SJSA1 (cell line): ENCODE results near the gene GMPS. TPM values are rescaled to one million over a fixed set of nuclear protein-coding genes. Genes with fewer than 3 reads are reported as not detected.

Experiments used
- DNase-seq, 2 experiments: peaks; one replicate each; pipeline ENCODE4 v3.0.0-alpha.2; 2015 to 2020; ENCODE audit warnings: low spot score in 2 of 2, low read depth in 1 of 2
- H3K27ac ChIP-seq: fragments of 250-450 bp; sonication (Bioruptor Pico); 2 replicates; pipeline ENCODE4 v1.5.1; 2020; ENCODE audit warnings: mild to moderate bottlenecking, moderate library complexity
- H3K27me3 ChIP-seq: fragments of 250-450 bp; sonication (Bioruptor Pico); replicated peaks from 2 replicates; pipeline ENCODE4 v1.5.1; 2020; ENCODE audit warnings: mild to moderate bottlenecking, moderate library complexity
- H3K36me3 ChIP-seq: fragments of 250-450 bp; sonication (Bioruptor Pico); 2 replicates; pipeline ENCODE4 v1.5.1; 2020; ENCODE audit warnings: mild to moderate bottlenecking
- H3K4me1 ChIP-seq: fragments of 250-450 bp; sonication (Bioruptor Pico); replicated peaks from 2 replicates; pipeline ENCODE4 v1.6.1; 2021; ENCODE audit warnings: mild to moderate bottlenecking
- H3K4me3 ChIP-seq: fragments of 250-450 bp; sonication (Bioruptor Pico); 2 replicates; pipeline ENCODE4 v1.5.1; 2020; ENCODE audit warnings: mild to moderate bottlenecking
- H3K9me3 ChIP-seq: fragments of 250-450 bp; sonication (Bioruptor Pico); replicated peaks from 2 replicates; pipeline ENCODE4 v1.5.1; 2020; ENCODE audit warnings: mild to moderate bottlenecking
- total RNA-seq: library from RNA; depleted of rRNA; stranded (reverse); fragments of >200 nt; shearing (Covaris generic); gene quantifications from 2 replicates; pipeline ENCODE4 v1.2.3, GENCODE V29; 2014; rRNA removed

GMPS gene
- total RNA-seq, 1 experiment from 2014 or later, result 79.4 TPM

DNA sequence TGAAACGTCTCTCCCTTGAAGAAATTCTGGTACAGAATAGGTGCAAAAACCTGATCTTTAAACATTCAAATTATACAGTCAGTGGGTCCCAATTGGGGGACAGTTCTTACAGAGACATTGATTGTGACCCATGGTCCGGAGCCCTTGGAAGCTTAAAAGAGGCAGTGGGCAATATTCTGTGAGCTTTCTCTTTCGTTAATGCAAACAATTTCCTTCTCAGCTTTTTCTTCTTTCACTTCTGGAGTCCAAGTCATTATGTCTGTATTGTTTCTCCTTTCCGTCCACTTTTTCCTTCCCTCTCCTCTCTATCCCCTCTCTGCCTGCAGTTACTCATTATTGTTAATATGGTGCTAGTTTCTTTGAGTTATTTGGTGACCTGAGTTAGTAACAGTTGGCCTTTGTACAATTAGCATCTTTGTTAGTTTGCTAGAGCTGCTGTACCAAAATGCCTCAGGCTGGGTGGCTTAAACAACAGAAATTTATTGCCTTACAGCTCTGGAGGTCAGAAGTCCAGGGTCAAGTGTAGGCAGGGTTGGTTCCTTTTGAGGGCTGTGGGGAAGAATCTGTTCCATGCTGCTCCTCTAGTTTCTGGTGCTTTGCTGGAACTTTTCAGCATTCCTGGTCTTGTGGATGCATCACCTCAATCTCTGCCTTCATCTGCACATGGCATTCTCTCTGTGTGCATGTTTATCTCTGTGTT is 102.6 kb downstream of the GMPS start:
- no peak for DNase-seq
- no peaks in the 10 kb centered on the region for H3K4me1 ChIP-seq
- H3K4me3 ChIP-seq, result no peak overlapping the region
- no peaks in the 10 kb centered on the region for H3K9me3 ChIP-seq
- H3K27me3 ChIP-seq, result no peaks in the 10 kb centered on the region
- no peaks in the 10 kb centered on the region for H3K36me3 ChIP-seq
- no peak overlapping the region for H3K27ac ChIP-seq

DNA sequence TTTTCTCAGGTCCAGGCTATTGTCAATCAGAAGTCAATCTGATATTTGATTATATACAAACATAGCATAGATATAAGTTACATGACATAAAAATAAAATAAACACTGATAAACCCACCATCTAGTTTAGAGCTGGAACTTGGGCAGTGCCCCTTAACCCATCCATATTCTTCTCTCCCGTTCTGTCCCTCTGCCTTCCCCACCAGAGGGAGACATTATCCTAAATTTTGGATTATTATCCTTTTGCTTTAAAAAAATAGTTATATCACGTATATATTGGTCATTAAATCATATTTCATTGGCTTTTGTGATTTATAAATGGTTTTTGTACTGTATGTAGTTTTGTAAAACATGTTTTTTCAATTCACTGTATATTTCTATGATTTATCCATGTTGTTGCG is 107.9 kb downstream of the GMPS start:
- H3K27me3 ChIP-seq, result no peaks in the 10 kb centered on the region
- no peaks in the 10 kb centered on the region for H3K9me3 ChIP-seq
- H3K4me1 ChIP-seq, result no peaks in the 10 kb centered on the region
- H3K36me3 ChIP-seq, result no peaks in the 10 kb centered on the region
- DNase-seq, result no peak
- no peak overlapping the region for H3K4me3 ChIP-seq
- H3K27ac ChIP-seq, result no peak overlapping the region

DNA sequence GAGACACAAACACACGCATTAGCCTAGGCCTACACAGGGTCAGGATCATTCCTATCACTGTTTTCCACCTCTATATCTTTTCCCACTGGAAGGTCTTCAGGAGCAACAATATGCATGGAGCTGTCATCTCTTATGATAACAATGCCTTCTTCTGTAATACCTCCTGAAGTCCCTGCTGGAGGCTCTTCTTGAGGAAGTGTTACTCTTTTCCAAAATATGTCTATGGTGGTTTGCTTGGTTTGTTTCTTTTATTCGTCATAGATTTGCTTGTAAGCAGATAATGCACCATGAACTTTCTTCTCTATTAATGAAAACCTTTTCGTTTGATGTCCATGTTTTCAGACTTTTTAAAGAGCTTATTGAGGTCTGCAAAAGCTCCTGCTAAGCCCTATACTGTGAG is 109.3 kb downstream of the GMPS start:
- Histone ChIP-seq H3K36me3 (no peaks in the 10 kb centered on the region), H3K27me3 (no peaks in the 10 kb centered on the region)

DNA sequence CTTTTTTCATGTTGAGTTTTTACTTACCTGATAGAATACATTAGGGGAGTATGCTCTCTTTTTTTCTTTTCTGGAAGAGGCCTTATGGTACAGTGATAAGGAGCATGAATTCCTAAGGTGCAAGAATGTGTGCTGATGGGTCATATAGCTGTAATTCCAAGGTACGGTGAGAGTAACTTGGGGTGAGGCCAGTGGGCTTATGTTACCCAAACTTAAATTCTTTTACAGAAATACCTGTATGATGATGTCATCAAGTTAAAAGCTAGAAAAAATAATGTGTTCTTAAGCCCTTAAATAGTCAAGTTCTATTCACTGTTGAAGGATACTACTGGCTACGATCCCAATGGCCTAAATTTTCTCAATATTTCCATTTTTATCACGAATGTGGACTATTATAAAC is 111.2 kb downstream of the GMPS start:
- Histone ChIP-seq H3K36me3 (no peaks in the 10 kb centered on the region), H3K4me1 (no peaks in the 10 kb centered on the region), H3K27ac (no peak overlapping the region), H3K27me3 (no peaks in the 10 kb centered on the region), H3K9me3 (no peaks in the 10 kb centered on the region), H3K4me3 (no peak overlapping the region)
- no peak for DNase-seq

More for the DNA sequence above, 109.3 kb downstream of the GMPS start:
- H3K4me1 ChIP-seq, result no peaks in the 10 kb centered on the region
- no peak overlapping the region for H3K4me3 ChIP-seq
- no peak overlapping the region for H3K27ac ChIP-seq
- no peaks in the 10 kb centered on the region for H3K9me3 ChIP-seq
- DNase-seq, result no peak

DNA sequence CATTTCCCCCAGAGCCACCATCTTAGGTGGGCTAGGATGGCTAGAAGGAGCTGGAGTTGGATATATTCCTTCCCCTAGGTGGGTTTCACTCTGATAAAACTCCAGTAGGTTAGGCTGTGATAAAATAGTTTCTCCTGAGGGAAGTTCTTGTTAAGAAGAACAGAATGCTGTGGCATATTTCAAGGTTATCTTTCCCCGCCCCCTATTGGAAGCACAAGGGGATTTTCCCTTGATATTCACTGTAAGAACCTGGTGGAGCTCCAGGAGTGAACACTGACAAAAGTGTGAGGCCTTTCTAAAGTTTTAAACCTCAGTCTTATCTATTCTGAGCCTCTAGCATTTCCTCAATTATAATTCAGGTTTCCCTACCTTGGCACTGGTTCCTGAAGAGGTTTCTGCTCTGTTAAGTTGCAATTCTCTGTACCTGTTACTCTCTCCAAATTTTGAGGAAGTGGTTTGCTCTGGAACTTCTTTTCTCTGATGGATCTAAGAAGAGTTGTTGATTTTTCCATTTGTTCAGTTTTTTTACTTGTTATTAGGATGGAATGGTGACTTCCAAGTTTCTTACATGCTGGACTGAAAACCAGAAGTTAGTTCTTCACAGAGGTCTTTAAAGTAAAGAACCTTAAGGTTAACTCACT is 113.5 kb downstream of the GMPS start:
- no peaks in the 10 kb centered on the region for H3K9me3 ChIP-seq
- no peak overlapping the region for H3K27ac ChIP-seq
- H3K36me3 ChIP-seq, result no peaks in the 10 kb centered on the region
- no peak overlapping the region for H3K4me3 ChIP-seq
- DNase-seq, result no peak
- no peaks in the 10 kb centered on the region for H3K4me1 ChIP-seq
- H3K27me3 ChIP-seq, result no peaks in the 10 kb centered on the region

DNA sequence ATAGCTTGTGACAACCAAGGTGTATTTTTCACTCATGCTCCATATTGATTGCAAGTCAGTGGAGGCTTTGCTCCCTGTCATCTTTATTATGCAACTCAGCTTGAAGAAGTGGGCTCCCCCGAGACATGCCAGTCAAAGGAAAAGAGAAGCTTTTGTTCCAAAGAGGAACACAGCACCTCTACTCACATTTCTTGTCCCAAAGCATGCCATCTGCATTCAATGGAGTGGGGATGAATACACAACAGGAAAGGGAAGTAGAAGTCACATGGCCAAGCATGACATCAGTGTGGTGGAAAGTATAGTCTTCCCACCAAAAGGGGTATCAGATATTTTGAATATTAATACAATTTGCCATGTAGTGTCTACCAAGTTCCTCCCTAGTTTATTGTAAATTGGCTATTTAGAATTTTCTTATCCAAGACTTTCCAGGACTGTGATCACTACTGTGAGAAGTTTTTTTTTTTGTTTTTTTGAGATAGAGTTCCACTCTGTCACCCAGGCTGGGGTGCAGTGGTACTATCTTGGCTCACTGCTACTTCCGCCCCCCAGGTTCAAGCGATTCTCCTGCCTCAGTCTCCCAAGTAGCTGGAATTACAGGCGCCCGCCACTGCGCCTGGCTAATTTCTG is 114.5 kb downstream of the GMPS start:
- Histone ChIP-seq H3K9me3 (no peaks in the 10 kb centered on the region), H3K36me3 (no peaks in the 10 kb centered on the region), H3K27me3 (no peaks in the 10 kb centered on the region), H3K4me1 (no peaks in the 10 kb centered on the region), H3K4me3 (no peak overlapping the region), H3K27ac (no peak overlapping the region)
- DNase-seq, result no peak

DNA sequence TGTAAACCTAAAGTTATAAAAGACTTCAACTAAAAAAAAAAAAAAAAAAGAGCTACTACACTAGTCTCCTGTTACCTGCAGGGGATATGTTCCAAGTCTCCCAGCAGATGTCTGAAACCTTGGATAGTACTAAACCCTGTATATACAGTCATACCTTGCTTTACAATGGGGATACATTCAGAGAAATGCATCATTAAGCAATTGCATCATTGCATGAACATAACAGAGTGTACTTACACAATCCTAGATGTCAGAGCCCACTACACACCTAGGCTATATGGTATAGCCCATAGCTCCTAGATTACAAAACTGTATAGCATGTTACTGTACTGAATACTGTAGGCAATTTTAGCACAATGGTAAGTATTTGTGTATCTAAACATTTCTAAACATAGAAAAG is 119.1 kb downstream of the GMPS start:
- no peaks in the 10 kb centered on the region for H3K4me1 ChIP-seq
- H3K27me3 ChIP-seq, result no peaks in the 10 kb centered on the region
- no peak for DNase-seq
- no peak overlapping the region for H3K4me3 ChIP-seq
- no peaks in the 10 kb centered on the region for H3K36me3 ChIP-seq
- H3K9me3 ChIP-seq, result no peaks in the 10 kb centered on the region
- H3K27ac ChIP-seq, result no peak overlapping the region

DNA sequence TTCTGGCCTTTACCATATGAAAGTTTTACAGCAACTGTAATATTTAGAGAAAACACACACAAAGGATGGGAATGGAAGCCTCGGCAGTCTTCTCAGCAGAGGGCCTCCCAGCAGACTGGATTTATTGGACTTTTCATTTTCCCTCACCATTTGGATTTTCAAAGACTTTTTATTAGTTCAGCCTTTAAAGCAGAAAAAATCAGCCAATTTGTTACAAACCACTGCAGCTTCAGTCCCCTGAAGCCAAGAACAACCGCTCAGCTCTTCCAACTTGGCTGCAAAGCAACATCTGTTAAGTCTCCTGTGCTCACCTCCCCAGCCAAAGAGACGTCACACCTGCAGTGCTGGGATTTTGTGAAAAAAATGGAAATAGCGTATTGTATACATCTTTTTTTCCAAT is 120.8 kb downstream of the GMPS start:
- H3K27me3 ChIP-seq, result no peaks in the 10 kb centered on the region
- H3K36me3 ChIP-seq, result no peaks in the 10 kb centered on the region
- no peak for DNase-seq
- no peaks in the 10 kb centered on the region for H3K4me1 ChIP-seq
- no peak overlapping the region for H3K27ac ChIP-seq
- H3K9me3 ChIP-seq, result no peaks in the 10 kb centered on the region
- no peak overlapping the region for H3K4me3 ChIP-seq

DNA sequence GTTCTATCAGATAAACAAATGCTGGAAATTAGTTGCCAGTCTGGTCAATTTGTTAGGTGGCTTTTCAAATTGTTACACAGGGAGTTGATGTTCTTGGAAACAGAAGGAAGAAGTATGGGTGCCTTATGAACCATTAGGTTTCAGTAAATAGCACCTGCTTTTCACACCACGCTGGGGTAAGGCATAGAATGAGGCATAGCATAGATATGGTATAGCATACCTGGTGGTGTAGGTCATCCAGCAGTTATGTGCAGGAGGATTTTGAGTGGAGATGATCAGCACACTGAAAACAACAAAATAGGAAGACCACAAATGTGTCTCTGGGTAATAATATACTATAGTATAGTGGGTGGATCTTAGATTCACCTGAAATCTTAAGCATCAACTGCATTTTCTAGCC is 121.4 kb downstream of the GMPS start:
- Histone ChIP-seq H3K9me3 (no peaks in the 10 kb centered on the region), H3K27ac (no peak overlapping the region), H3K4me3 (no peak overlapping the region), H3K36me3 (no peaks in the 10 kb centered on the region), H3K27me3 (no peaks in the 10 kb centered on the region), H3K4me1 (no peaks in the 10 kb centered on the region)
- DNase-seq, result no peak

Other genes starting within 250 kb of the GMPS start
- 0.13 and 0.28 TPM in 2 replicates for gene PLCH1, start 125.6 kb upstream of the GMPS start, total RNA-seq
- 2.1 and 4.5 TPM in 2 replicates for gene C3orf33, start 64.4 kb upstream of the GMPS start, total RNA-seq
- 24.9 and 27.7 TPM in 2 replicates for gene SLC33A1, start 16.2 kb upstream of the GMPS start, total RNA-seq
- gene KCNAB1, start 249.9 kb downstream of the GMPS start, total RNA-seq, result 1.6 TPM in 1 of 2 replicates, not detected in the other